ENCODE measurements around the gene SETD2.

DNA sequence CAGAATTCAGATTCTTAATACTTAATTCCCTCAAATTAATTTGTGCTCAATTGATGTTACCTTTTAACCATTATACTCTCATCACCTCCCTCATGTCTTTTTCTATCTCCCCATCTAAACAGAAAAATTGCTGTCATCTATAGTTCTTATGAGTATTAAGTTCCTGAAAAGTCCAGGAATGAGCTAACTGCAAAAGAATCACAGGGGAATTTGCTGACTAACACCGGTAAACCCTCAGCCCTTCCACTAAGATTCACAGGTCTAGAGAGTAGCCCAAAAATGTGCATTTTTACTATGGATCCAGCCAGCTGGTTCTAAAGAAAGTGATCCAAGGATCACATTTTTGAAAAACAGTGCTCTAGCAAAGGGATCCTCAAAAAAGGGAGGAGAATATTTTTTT lies 67.0 kb downstream of the SETD2 start:
- TF ChIP-seq, protein P1, sequence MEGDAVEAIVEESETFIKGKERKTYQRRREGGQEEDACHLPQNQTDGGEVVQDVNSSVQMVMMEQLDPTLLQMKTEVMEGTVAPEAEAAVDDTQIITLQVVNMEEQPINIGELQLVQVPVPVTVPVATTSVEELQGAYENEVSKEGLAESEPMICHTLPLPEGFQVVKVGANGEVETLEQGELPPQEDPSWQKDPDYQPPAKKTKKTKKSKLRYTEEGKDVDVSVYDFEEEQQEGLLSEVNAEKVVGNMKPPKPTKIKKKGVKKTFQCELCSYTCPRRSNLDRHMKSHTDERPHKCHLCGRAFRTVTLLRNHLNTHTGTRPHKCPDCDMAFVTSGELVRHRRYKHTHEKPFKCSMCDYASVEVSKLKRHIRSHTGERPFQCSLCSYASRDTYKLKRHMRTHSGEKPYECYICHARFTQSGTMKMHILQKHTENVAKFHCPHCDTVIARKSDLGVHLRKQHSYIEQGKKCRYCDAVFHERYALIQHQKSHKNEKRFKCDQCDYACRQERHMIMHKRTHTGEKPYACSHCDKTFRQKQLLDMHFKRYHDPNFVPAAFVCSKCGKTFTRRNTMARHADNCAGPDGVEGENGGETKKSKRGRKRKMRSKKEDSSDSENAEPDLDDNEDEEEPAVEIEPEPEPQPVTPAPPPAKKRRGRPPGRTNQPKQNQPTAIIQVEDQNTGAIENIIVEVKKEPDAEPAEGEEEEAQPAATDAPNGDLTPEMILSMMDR (IDR thresholded peaks at IDR 0.05) = no peak
- TF ChIP-seq POLR2A (IDR thresholded peaks at IDR 0.05) = no peak

Data from stomach (tissue), 4 donors.